Uterus (tissue), 2 donors: ENCODE results near the gene KCNH2.

Experiments
- POLR2A ChIP-seq, 2 donors: fragments of 450-650 bp; IDR thresholded peaks; one replicate each; pipeline ENCODE4 v1.6.1; 2016; ENCODE audit warnings: antibody characterized with exemption in 2 of 2, mild to moderate bottlenecking in 1 of 2, moderate library complexity in 1 of 2
- TF ChIP-seq, protein P1 (sequence below), 4 experiments: fragments of 200-600 bp in 2 of 4; fragments of 450-650 bp in 2 of 4; sonication (generic) in 2 of 4; IDR thresholded peaks; one replicate each; pipeline ENCODE4 v1.5.1; 2016 to 2019; ENCODE audit warnings: antibody characterized with exemption in 4 of 4, mild to moderate bottlenecking in 2 of 4, moderate library complexity in 1 of 4

DNA sequence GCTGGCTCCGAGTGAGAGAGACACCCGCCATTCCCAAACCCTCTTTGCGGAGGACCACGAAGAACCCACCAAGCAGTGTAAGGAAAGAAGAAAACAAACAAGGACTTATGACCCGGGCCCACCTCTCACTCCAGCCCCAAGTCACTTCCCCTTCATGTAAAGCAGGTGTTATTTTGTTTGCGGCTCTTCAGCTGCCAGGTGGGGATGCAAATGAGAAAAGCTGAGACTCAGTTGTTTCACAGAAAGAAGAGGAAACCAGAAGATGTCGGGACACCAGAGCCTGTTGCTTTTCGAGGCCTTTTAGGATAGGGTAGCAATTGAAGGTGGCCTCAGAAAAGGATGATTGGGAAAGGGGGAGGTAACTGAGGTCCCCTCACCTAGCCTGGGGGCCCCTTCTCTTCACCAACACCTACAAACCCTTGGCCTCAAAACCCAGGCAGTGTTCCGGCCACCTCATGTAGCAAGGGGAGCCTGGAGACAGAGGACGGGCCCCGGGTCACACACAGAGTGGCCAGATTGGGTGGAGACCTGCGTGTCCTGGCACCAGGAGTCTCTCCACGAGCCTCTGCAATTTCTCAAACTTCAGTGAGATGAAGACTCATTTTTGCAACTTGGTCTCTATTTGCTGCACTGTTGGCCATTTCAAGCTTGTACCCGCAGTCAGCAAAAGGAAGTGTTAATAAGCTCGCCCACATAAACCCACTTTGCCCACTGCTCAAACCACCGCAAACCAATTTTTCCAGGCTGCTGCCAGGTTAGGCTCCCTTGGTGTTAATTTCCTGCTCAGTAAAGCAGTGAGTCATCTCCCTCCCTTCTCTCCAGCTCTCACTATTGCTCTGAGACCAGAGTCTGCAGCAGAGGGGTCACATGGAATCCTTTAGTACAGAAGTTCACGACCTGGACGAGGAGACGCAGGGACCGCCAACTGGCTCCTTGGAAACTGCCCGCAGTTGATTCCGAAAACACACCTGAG lies 80.3 kb downstream of the KCNH2 start:
- TF ChIP-seq, protein P1, sequence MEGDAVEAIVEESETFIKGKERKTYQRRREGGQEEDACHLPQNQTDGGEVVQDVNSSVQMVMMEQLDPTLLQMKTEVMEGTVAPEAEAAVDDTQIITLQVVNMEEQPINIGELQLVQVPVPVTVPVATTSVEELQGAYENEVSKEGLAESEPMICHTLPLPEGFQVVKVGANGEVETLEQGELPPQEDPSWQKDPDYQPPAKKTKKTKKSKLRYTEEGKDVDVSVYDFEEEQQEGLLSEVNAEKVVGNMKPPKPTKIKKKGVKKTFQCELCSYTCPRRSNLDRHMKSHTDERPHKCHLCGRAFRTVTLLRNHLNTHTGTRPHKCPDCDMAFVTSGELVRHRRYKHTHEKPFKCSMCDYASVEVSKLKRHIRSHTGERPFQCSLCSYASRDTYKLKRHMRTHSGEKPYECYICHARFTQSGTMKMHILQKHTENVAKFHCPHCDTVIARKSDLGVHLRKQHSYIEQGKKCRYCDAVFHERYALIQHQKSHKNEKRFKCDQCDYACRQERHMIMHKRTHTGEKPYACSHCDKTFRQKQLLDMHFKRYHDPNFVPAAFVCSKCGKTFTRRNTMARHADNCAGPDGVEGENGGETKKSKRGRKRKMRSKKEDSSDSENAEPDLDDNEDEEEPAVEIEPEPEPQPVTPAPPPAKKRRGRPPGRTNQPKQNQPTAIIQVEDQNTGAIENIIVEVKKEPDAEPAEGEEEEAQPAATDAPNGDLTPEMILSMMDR (IDR thresholded peaks at IDR 0.05): no peak
- no peak for TF ChIP-seq POLR2A (IDR thresholded peaks at IDR 0.05)
